ENCODE results near the gene ZP2. TPM values are rescaled to one million over a fixed set of nuclear protein-coding genes. Genes with fewer than 3 reads are reported as not detected.

The ZP2 gene
- polyA plus RNA-seq, 3 donors, result 0.12 to 0.16 TPM; not detected in 1

GRCh38 chr16:21150375-21151001 lies 60.9 kb downstream of the ZP2 start, which contains the start of gene DNAH3:
Gene DNAH3 (minus strand): TSS chr16:21150846. CDS start chr16:21150319, 527 bp downstream.
- no peak for DNase-seq

Other genes with a start within 250 kb of the ZP2 start
- under 1 TPM; 0.36 to 0.61 (median 0.38) TPM for gene DNAH3, start 60.7 kb downstream of the ZP2 start, polyA plus RNA-seq (ENCODE audit: insufficient read length in 3 of 3)
- 10 to 100 TPM; 24.5 to 30.3 (median 27.6) TPM for gene LDAF1, start 52.9 kb downstream of the ZP2 start, polyA plus RNA-seq (ENCODE audit: insufficient read length in 3 of 3)
- gene ANKS4B, start 22.1 kb upstream of the ZP2 start, polyA plus RNA-seq (ENCODE audit: insufficient read length in 3 of 3), result 1 to 10 TPM; 5.1 to 6.7 (median 6.0) TPM
- 10 to 100 TPM; 10.8 to 12.0 (median 11.7) TPM for gene CRYM, start 66.7 kb upstream of the ZP2 start, polyA plus RNA-seq (ENCODE audit: insufficient read length in 3 of 3)

Data from renal pelvis (tissue), 4 donors.